H1 (cell line): ENCODE measurements around the gene LANCL2. TPM values are rescaled to one million over a fixed set of nuclear protein-coding genes. Genes with fewer than 3 reads are reported as not detected.

Source experiments
- CTCF ChIA-PET: fragments of 300-600 bp; sonication (Branson Sonifier 250); formaldehyde crosslinking; loops from one replicate; lab custom pipeline; 2021; ENCODE audit not compliant: partially characterized antibody; lab: Charles Lee
- POLR2A ChIA-PET: fragments of 300-600 bp; sonication (Branson Sonifier 250); formaldehyde crosslinking; loops from one replicate; lab custom pipeline; 2021; ENCODE audit warnings: inconsistent platforms; ENCODE audit not compliant: partially characterized antibody; lab: Charles Lee
- DNase-seq, 2 experiments: peaks; one replicate each; pipeline versions ENCODE4 v3.0.0 to v3.0.0-alpha.2; 2010 to 2022; ENCODE audit warnings: low spot score in 2 of 2, low read depth in 1 of 2, mixed read lengths in 1 of 2
- FAIRE-seq: peaks from 2 replicates; lab custom pipeline; 2011; peaks lifted over from hg19 to GRCh38; lab: Jason Lieb, UNC
- H2AFZ ChIP-seq: 2 replicates; pipeline ENCODE4 v1.8.1; 2012; ENCODE audit warnings: low read length, inconsistent platforms
- H2AK5ac ChIP-seq: 2 replicates; pipeline ENCODE4 v1.6.1; 2013; ENCODE audit warnings: low read depth, low read length
- H2BK120ac ChIP-seq: replicated peaks from 2 replicates; pipeline ENCODE3; 2013; ENCODE audit warnings: low read depth, low read length, inconsistent platforms
- H2BK12ac ChIP-seq: 2 replicates; pipeline ENCODE4 v1.6.1; 2013; ENCODE audit warnings: low read depth, low read length
- H2BK15ac ChIP-seq: 2 replicates; pipeline ENCODE4 v1.6.1; 2013; ENCODE audit warnings: low read length
- H2BK20ac ChIP-seq: 2 replicates; pipeline ENCODE4 v1.6.1; 2013; ENCODE audit warnings: low read length
- H2BK5ac ChIP-seq: 2 replicates; pipeline ENCODE4 v1.6.1; 2013; ENCODE audit warnings: low read depth, low read length
- H3K14ac ChIP-seq: 2 replicates; pipeline ENCODE4 v1.6.1; 2013; ENCODE audit warnings: inconsistent platforms; ENCODE audit not compliant: insufficient read length
- H3K18ac ChIP-seq: 2 replicates; pipeline ENCODE4 v1.6.1; 2013; ENCODE audit warnings: low read length; ENCODE audit errors: extremely low read depth
- H3K23ac ChIP-seq: 2 replicates; pipeline ENCODE4 v1.6.1; 2013; ENCODE audit warnings: inconsistent platforms; ENCODE audit not compliant: insufficient read length
- H3K23me2 ChIP-seq: 2 replicates; pipeline ENCODE4 v1.6.1; 2013; ENCODE audit warnings: low read depth, low read length
- H3K27ac ChIP-seq: 2 replicates; pipeline ENCODE4 v1.6.1; 2011; ENCODE audit warnings: low read depth, low read length, inconsistent platforms
- H3K27me3 ChIP-seq, 4 experiments: replicated peaks in 1 of 4; 1 replicate in 1 of 4; 2 replicates in 3 of 4; pipeline versions ENCODE4 v1.6.1 to v1.8.1; 2011 to 2013; ENCODE audit warnings: low read length in 3 of 4, mild to moderate bottlenecking in 3 of 4, inconsistent platforms in 2 of 4, mixed read lengths in 2 of 4, moderate library complexity in 1 of 4; ENCODE audit not compliant: control insufficient read depth in 3 of 4, insufficient read depth in 3 of 4; ENCODE audit errors: extremely low read depth in 1 of 4
- H3K36me3 ChIP-seq, 4 experiments: 2 replicates each; pipeline versions ENCODE4 v1.6.1 to v1.8.1; 2011 to 2013; ENCODE audit warnings: mild to moderate bottlenecking in 4 of 4, low read length in 3 of 4, moderate library complexity in 2 of 4, control low read depth in 1 of 4, inconsistent platforms in 1 of 4; ENCODE audit not compliant: insufficient read depth in 4 of 4, control insufficient read depth in 2 of 4
- H3K4ac ChIP-seq: replicated peaks from 2 replicates; pipeline ENCODE3; 2013; ENCODE audit warnings: low read length, low read depth, mixed read lengths, inconsistent platforms; ENCODE audit not compliant: insufficient read length
- H3K4me1 ChIP-seq, 4 experiments: replicated peaks in 1 of 4; 1 replicate in 1 of 4; 2 replicates in 3 of 4; pipeline versions ENCODE4 v1.6.1 to v1.8.1; 2011 to 2013; ENCODE audit warnings: low read length in 3 of 4, inconsistent platforms in 2 of 4, mixed read lengths in 1 of 4; ENCODE audit not compliant: insufficient read depth in 4 of 4, control insufficient read depth in 3 of 4
- H3K4me2 ChIP-seq, 2 experiments: 2 replicates each; pipeline versions ENCODE4 v1.6.1 to v1.8.1; 2011 to 2013; ENCODE audit warnings: low read depth in 2 of 2, low read length in 2 of 2, control low read depth in 1 of 2, inconsistent platforms in 1 of 2, mild to moderate bottlenecking in 1 of 2; ENCODE audit not compliant: insufficient read depth in 1 of 2
- H3K4me3 ChIP-seq, 4 experiments: fragments of 200-600, 300-600 bp in 1 of 4; sonication (generic), shearing (Covaris generic), sonication (Bioruptor Twin) in 1 of 4; 2 replicates each; pipeline versions ENCODE4 v1.5.1 to v1.8.1; 2011 to 2016; ENCODE audit warnings: low read length in 4 of 4, low read depth in 3 of 4, control low read depth in 2 of 4, inconsistent platforms in 2 of 4, mild to moderate bottlenecking in 2 of 4, mixed read lengths in 1 of 4, moderate library complexity in 1 of 4; ENCODE audit not compliant: insufficient read depth in 2 of 4; ENCODE audit errors: extremely low read depth in 1 of 4
- H3K56ac ChIP-seq: replicated peaks from 2 replicates; pipeline ENCODE3; 2013; ENCODE audit warnings: low read depth, mild to moderate bottlenecking, mixed read lengths, low read length, inconsistent platforms; ENCODE audit not compliant: insufficient read length
- H3K79me1 ChIP-seq: 2 replicates; pipeline ENCODE4 v1.6.1; 2013; ENCODE audit warnings: low read depth, low read length, control low read depth
- H3K79me2 ChIP-seq, 2 experiments: 2 replicates each; pipeline versions ENCODE4 v1.6.1 to v1.8.1; 2012 to 2013; ENCODE audit warnings: low read length in 2 of 2, mild to moderate bottlenecking in 2 of 2, inconsistent platforms in 1 of 2; ENCODE audit not compliant: insufficient read depth in 2 of 2, control insufficient read depth in 1 of 2
- H3K9ac ChIP-seq, 4 experiments: replicated peaks in 1 of 4; 1 replicate in 1 of 4; 2 replicates in 3 of 4; pipeline versions ENCODE4 v1.6.1 to v1.8.1; 2011 to 2013; ENCODE audit warnings: low read depth in 3 of 4, low read length in 3 of 4, control low read depth in 2 of 4, mild to moderate bottlenecking in 2 of 4, moderate library complexity in 2 of 4, inconsistent platforms in 1 of 4; ENCODE audit errors: extremely low read depth in 1 of 4
- H3K9me3 ChIP-seq, 2 experiments: 2 replicates each; pipeline versions ENCODE4 v1.6.1 to v1.8.1; 2012 to 2013; ENCODE audit warnings: mild to moderate bottlenecking in 2 of 2, moderate library complexity in 2 of 2, control low read depth in 1 of 2, inconsistent platforms in 1 of 2, low read depth in 1 of 2, low read length in 1 of 2, mixed read lengths in 1 of 2; ENCODE audit not compliant: insufficient read depth in 2 of 2
- H4K20me1 ChIP-seq, 2 experiments: replicated peaks in 1 of 2; 2 replicates each; pipeline versions ENCODE3 to v1.8.1; 2011 to 2013; ENCODE audit warnings: inconsistent platforms in 2 of 2, low read length in 2 of 2, mild to moderate bottlenecking in 1 of 2; ENCODE audit not compliant: insufficient read depth in 2 of 2, control insufficient read depth in 1 of 2
- H4K5ac ChIP-seq: 2 replicates; pipeline ENCODE4 v1.6.1; 2013; ENCODE audit warnings: low read length, low read depth, mixed read lengths, inconsistent platforms; ENCODE audit not compliant: insufficient read length
- H4K8ac ChIP-seq: 2 replicates; pipeline ENCODE4 v1.8.0; 2013; ENCODE audit warnings: mild to moderate bottlenecking, moderate library complexity, low read length, inconsistent platforms; ENCODE audit not compliant: insufficient read depth; ENCODE audit errors: extremely low read depth
- H4K91ac ChIP-seq: replicated peaks from 2 replicates; pipeline ENCODE3; 2013; ENCODE audit warnings: low read length, mixed read lengths, inconsistent platforms; ENCODE audit not compliant: insufficient read length
- BACH1 ChIP-seq: IDR thresholded peaks from 2 replicates; pipeline ENCODE4 v1.6.1; 2012; ENCODE audit warnings: low read length, improper control_type of control experiment
- BCL11A ChIP-seq, 2 experiments: IDR thresholded peaks; one replicate each; pipeline ENCODE4 v1.6.1; 2011; ENCODE audit warnings: low read depth in 2 of 2, low read length in 2 of 2, mild to moderate bottlenecking in 2 of 2
- CEBPB ChIP-seq: IDR thresholded peaks from 2 replicates; pipeline ENCODE4 v1.6.1; 2012; ENCODE audit warnings: low read depth, low read length
- CTBP2 ChIP-seq: IDR thresholded peaks from 2 replicates; pipeline ENCODE4 v1.7.0; 2011; ENCODE audit warnings: borderline replicate concordance, mild to moderate bottlenecking, moderate library complexity, mixed read lengths, low read length; ENCODE audit not compliant: insufficient read depth, insufficient read length
- E2F6 ChIP-seq: IDR thresholded peaks from 2 replicates; pipeline ENCODE4 v1.6.1; 2012; ENCODE audit warnings: inconsistent platforms
- GABPA ChIP-seq: IDR thresholded peaks from 2 replicates; pipeline ENCODE4 v1.6.1; 2011; ENCODE audit warnings: mild to moderate bottlenecking, low read length, moderate library complexity, borderline replicate concordance; ENCODE audit not compliant: insufficient read depth
- JUND ChIP-seq: IDR thresholded peaks from 2 replicates; pipeline ENCODE4 v1.6.1; 2011; ENCODE audit warnings: mild to moderate bottlenecking, improper control_type of control experiment, low read length
- RNF2 ChIP-seq: fragments of 200-900, 300-1000 bp; sonication (generic); IDR thresholded peaks from 2 replicates; pipeline ENCODE4 v1.7.1; 2016; ENCODE audit warnings: borderline replicate concordance, low read depth, mild to moderate bottlenecking, antibody characterized with exemption, low read length; ENCODE audit not compliant: poor library complexity, severe bottlenecking; ENCODE audit errors: missing control alignments
- SP2 ChIP-seq: IDR thresholded peaks from 2 replicates; pipeline ENCODE4 v1.6.1; 2012; ENCODE audit warnings: mild to moderate bottlenecking, low read length, inconsistent platforms
- TAF1 ChIP-seq: IDR thresholded peaks from 2 replicates; pipeline ENCODE4 v1.6.1; 2011; ENCODE audit warnings: mild to moderate bottlenecking, low read depth, low read length
- TBP ChIP-seq: IDR thresholded peaks from 2 replicates; pipeline ENCODE4 v1.6.1; 2011; ENCODE audit warnings: low read depth, low read length, improper control_type of control experiment
- TEAD4 ChIP-seq: IDR thresholded peaks from 2 replicates; pipeline ENCODE4 v1.6.1; 2012; ENCODE audit warnings: low read depth, low read length, inconsistent platforms, mixed read lengths
- USF2 ChIP-seq: IDR thresholded peaks from 2 replicates; pipeline ENCODE4 v1.6.1; 2011; ENCODE audit warnings: low read length, improper control_type of control experiment
- WGBS, 2 experiments: shearing (Covaris generic) in 1 of 2; methylation state at CpG; one replicate each; pipeline versions ENCODE4 v1.1.6 to v1.1.7; 2013 to 2015; ENCODE audit warnings: low lambda C conversion rate in 2 of 2, mixed read lengths in 2 of 2, inconsistent platforms in 1 of 2, low coverage in 1 of 2, missing lambda C conversion rate in 1 of 2; ENCODE audit not compliant: insufficient replicate concordance in 2 of 2, insufficient coverage in 1 of 2, insufficient read length in 1 of 2; ENCODE audit errors: extremely low coverage in 1 of 2, missing lambda C conversion rate in 1 of 2; 5-methylcytosine and 5-hydroxymethylcytosine counted together
- polyA plus RNA-seq, 7 experiments: library from polyadenylated mRNA; depleted of rRNA in 3 of 7; stranded (reverse) in 5 of 7; unstranded in 2 of 7; fragments of >200 nt in 5 of 7; fragments of 200-250 nt in 2 of 7; gene quantifications; 1 replicate in 5 of 7; 2 replicates in 1 of 7; 4 replicates in 1 of 7; pipeline versions ENCODE4 v1.2.1 to v1.2.3, GENCODE V29; 2011 to 2013; ENCODE audit warnings: missing spikeins in 2 of 7, mixed read lengths in 2 of 7
- total RNA-seq: library from RNA; stranded (reverse); fragmentation: NEBNext Ultra II Directional; extraction: Animal tissue kit (Norgen Biotek cat#: 25700); gene quantifications from 2 replicates; pipeline ENCODE4 v1.2.1, GENCODE V29; 2021

The LANCL2 gene
- total and polyA plus RNA-seq, 2 of the 8 experiments (the other 6 are each of a cell fraction or from before 2014, with no cell fraction given) = 9.2 to 9.5 TPM

- Histone ChIP-seq H4K20me1 (no peaks in the 10 kb centered on the region), H3K27ac (no peak overlapping the region), H3K79me1 (no peaks in the 10 kb centered on the region), H3K56ac (no peak overlapping the region), H3K36me3 (no peaks in the 10 kb centered on the region; a peak in 1 of 8 replicates), H3K79me2 (peaks cover 0 to 5% of the 10 kb centered on the region in 2 experiments; a peak in 2 of 4 replicates), H3K9me3 (no peaks in the 10 kb centered on the region), H3K4me3 (no peak overlapping the region), H3K27me3 (no peaks in the 10 kb centered on the region), H2BK20ac (no peak overlapping the region), H2BK12ac (no peak overlapping the region), H3K9ac (no peak overlapping the region), H3K14ac (no peak overlapping the region), H3K23ac (no peak overlapping the region), H2BK15ac (no peak overlapping the region), H3K4ac (no peak overlapping the region), H3K23me2 (no peaks in the 10 kb centered on the region), H3K18ac (no peak overlapping the region), H2AK5ac (no peak overlapping the region), H4K91ac (no peak overlapping the region), H4K8ac (no peak overlapping the region), H2BK120ac (no peak overlapping the region), H2AFZ (no peak overlapping the region), H4K5ac (no peak overlapping the region), H3K4me2 (no peak overlapping the region), H2BK5ac (no peak overlapping the region), H3K4me1 (no peaks in the 10 kb centered on the region)
- DNase-seq = no peak
- no peak for FAIRE-seq
- 78% methylated on average over 4 of the region's 4 CpGs; no CpG with 5 or more reads in 1 of the 2 experiments for WGBS, 2 experiments
- POLR2A ChIA-PET = interaction anchor here (1.2 to 3.7 kb wide), 2 partner anchors 9 to 33 kb away, joined by 4 to 32 read pairs; partner anchors contain the start of gene LANCL2
- CTCF ChIA-PET = interaction anchor here (0.7 to 1.8 kb wide), 4 partner anchors 34 to 95 kb away, joined by 3 to 5 read pairs (median 3); no protein-coding TSS in a partner anchor
- no peak for TF ChIP-seq TAF1
- TF ChIP-seq BCL11A (IDR thresholded peaks at IDR 0.05; ENCODE audit: low read depth in 2 of 2, low read length in 2 of 2) = no peak
- TF ChIP-seq CEBPB = no peak
- no peak for TF ChIP-seq GABPA
- TF ChIP-seq JUND = no peak
- no peak for TF ChIP-seq TEAD4
- no peak for TF ChIP-seq RNF2
- TF ChIP-seq USF2 = no peak
- TF ChIP-seq E2F6 = no peak
- no peak for TF ChIP-seq CTBP2
- no peak for TF ChIP-seq TBP
- TF ChIP-seq BACH1 = no peak
- TF ChIP-seq SP2 = no peak
These were observed 10.1 kb downstream of the LANCL2 start for GRCh38 chr7:55375237-55375636.
